GM20431 (cell line): Measurements from ENCODE around the gene COX19.

Source experiments
- in situ Hi-C: fragments of 300-500 bp; cut with MseI, MboI; formaldehyde crosslinking; loops from one replicate; pipeline ENCODE4 v1.15.0; 2020; ENCODE audit warnings: low sequenced_read_pairs; ENCODE audit not compliant: unreplicated experiment

Gene COX19, protein sequence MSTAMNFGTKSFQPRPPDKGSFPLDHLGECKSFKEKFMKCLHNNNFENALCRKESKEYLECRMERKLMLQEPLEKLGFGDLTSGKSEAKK

DNA sequence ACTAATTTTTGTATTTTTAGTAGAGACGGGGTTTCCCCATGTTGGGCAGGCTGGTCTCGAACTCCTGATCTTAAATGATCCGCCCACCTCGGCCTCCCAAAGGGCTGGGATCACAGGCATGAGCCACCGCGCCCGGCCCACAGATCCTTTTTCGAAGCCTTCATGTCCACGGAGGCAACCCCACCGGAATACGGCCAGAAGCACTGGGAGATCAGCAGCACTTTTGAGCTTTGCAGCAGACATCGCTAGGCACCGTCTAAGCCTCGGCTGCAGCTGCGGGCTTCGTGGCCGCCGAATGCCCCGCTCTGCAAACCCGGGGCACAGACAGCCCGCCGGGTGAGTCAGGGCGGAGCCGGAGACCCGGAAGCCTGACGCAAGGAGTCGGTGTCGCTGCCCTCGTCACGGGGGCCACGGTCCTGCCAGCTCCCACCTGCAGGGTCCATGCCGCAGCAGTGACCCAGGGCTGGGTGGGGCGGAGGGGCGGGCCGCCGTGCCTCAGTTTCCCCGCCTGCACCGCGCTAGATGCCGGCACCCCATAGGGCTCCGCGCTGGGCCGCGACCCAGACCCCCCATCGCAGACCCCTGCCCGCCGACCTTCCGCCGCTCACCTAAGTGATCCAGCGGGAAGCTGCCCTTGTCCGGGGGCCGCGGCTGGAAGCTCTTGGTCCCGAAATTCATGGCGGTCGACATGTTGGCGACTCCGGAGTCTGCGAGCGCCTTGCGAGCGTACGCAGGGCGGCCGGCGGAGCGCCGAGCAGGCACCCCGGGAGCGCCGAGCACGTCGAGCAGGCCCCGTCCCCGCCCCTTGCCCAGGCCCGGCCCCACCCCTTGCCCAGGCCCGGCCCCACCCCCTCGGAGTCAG lies at the start of gene COX19:
TSS of gene COX19 (minus strand) at position 730 of the 862 bp plus-strand sequence. CDS start at position 690, 40 bp downstream.
- in situ Hi-C loops = loop anchor here (25.0 kb wide), 1 partner anchor 187 kb away; the partner anchor contains the start of gene ZFAND2A

DNA sequence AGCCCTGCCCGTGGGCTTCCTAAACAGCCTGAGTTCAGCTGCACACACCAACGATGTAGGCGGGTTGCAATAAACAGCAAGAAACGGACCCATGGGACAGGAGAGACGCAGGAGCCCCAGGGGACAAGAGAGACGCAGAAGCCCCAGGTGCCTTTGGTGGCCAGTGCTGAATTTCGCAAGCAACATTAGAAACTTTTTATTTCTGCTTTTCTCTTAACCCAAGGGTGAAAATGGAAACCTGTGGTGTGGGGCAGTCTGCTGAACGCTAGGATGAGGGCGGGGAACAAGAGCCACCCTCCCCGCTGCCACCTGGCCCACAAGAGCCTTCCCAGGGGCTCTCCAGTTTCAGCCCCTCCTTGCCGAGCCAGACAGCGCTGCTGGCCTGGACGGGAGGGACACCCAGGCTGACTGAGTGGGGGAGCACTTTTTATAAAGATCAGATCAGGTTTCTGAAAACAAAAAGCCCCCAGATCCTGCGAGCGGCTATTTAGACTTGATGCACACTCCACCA lies 49.0 kb upstream of the COX19 start:
- in situ Hi-C loops = no loop called here

DNA sequence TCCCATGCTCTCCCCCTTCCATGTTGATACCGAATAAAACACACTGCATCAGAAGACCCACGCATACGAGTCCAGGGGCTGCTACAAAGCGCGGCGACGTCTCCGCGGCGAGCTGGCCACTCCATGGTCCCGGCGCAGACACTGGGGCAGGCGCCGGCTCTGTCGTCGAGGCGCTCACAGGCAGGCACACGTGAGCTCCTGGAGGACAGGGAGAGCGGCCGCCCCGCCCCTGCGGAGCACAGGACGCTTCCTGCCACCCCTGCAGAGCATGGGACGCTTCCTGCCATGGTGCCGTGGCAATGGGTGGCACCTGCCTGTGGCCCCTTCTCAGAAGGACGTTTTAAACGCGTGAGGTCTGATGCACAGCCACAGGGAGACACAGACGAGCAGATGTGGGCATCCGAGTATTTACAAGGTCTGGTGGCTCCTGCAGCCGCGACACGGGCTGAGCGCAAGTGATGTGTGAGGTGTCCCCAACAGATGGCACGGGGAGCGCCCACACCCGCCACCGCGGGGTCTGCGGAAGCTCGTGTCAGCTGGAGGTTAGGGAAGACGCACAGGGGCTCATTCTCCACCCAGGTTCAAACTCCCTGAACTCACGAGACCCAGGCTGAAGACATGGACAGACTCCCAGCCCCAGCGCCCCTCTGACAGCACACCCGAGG lies 47.6 kb upstream of the COX19 start:
- in situ Hi-C loops = no loop called here

DNA sequence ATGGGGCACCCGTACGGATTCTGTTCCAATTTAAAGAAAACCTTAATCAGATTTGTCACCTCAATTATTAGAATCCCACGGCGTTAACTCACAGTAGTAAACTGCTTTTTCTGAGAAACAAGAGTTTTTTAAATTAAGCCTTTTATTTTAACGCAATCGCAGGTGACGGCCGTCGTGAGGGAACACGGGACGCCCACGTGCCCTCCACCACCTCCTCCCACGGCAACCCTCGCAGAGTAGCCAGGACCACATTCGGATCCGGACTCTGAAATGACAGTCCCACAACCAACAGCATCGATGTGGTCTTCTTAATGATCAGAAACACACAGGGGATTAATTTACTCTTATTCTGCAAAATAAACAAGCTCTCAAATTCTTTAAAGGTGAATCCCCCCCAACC lies 47.0 kb upstream of the COX19 start:
- in situ Hi-C loops = no loop called here

DNA sequence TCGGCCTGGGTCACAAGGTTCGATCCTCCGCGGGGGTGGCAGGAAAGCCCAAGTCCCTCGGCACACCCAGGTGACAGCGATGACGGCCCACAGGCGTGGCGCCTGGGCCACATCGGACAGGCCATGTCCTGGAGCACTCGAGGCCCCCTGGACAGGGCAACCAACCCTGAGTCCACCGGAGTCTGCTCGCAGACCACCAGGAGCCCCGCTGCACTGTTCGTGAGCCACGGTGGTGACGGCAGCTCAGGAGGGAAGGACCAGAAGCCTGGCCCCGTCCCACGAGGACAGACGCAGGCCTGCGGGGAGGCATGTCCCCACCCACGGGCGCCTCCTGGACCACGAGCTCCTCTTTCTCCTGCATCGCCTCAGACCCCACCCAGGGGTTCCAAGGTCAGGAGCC lies 46.6 kb upstream of the COX19 start:
- in situ Hi-C loops = no loop called here

DNA sequence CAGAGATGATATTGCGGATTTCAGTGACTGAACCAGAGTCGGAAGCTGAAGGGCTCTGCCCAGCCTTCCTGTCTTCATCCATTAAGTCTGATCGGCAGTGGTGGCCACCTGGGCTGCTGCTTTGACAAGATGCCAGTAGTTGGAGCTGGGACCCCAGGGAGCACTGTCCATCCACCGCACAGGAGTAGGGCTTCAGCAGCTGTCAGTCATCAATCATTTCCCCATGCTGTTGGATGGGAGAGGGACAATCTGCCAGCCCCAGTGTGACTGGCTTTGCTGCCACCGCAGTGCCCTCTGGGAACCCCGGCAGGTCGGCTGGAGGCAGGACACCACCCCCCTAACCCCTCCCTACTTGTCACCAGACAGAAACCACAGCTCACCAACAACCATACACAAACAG lies 46.0 kb upstream of the COX19 start:
- in situ Hi-C loops = no loop called here

DNA sequence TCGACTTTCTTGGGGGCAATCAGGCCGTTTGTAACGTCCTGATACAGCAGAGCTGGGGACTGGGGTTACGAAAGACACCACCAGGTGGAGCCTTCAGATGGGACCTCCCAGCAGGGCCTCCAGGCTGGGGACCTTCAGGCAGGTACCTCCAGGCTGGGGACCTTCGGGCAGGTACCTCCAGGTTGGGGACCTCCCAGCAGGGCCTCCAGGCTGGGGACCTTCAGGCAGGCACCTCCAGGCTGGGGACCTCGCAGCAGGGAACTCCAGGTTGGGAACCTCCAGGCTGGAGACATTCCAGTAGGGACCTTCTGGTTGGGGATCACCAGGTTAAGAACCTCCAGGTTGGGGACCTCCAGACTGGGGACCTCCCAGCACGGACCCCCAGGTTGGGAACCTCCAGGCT lies 45.5 kb upstream of the COX19 start:
- in situ Hi-C loops = no loop called here

DNA sequence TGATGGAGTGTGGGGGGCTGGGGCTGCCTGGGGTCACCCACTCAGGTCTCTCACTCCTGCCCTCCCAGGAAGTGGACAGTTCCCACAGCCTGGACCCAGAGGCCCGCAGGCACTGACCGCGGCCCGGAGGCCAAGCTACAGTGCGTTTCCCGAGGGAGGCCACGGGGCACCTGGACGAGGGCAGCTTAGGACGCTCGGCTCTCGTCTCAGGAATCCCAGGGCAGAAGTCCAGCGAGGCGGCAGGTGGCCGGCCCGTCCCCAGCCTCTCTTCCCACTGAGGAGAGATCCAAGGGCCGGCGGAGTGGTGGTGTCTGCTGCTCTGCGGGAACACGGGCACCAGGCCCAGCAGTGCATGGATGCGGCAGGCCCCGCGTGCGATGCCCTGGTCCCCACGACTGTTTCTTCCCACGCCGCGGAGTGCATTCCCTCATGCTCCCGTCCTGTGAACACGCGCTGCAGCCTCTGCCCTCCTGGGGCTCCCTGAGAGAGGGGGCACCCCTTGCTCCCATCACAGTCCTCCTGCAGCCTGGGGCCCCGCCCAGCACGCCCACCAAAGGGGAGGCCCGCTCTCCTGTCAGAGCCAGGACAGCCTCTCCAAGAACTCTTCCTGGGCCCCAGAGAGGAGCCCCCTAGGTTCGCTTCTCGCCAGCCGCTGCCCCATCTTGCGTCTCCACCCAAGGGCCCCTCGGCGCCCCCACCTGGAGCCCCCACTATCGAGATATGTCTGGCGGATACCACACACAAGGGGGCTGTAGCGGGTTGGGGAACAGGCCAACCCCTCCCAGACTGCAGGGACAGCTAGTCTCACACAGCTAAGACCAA lies 44.7 kb upstream of the COX19 start:
- in situ Hi-C loops = no loop called here

DNA sequence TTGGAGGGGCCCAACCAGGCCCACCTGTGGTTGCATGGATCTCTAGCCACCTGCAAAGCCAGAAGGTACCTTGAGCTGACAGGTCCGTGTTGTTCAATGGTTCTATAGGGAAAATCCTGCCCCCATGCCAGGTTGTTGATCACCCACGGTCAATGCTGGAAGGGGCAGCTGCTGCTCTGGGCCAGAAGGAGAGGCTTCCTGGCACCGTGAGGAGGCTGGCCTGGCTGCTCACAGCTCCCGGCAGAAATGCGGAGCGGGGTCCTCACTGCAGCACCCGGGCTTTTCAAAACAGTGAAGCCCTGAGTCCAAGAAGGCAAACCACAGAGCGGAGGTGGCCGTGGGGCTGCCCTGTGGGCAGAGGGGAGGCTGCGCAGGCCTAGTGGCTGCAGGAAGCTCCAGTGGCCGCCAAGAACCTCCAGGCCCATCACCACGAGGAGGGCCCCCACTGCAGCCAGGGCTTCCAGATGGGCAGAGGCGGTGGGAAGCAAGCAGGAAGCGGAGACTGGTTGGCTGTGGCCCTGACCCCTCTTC lies 44.0 kb upstream of the COX19 start:
- in situ Hi-C loops = no loop called here

DNA sequence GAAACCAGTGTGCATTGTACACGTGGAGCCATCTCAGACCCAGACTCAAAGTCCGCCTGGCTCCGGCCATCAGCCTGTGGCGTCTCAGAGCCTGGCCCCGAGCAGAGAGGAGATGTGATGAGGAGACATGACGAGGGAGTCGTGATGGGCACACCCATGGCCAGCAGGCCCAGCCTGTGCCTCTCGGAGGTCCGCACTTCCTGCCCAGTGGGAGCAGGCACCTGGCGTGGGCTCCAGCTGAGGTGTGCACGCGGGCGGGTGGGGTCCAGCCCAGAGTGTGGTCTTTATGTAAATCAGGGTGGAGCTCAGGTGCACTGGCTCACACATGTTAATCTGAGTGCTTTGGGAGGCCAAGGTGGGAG lies 43.0 kb upstream of the COX19 start:
- in situ Hi-C loops = no loop called here

DNA sequence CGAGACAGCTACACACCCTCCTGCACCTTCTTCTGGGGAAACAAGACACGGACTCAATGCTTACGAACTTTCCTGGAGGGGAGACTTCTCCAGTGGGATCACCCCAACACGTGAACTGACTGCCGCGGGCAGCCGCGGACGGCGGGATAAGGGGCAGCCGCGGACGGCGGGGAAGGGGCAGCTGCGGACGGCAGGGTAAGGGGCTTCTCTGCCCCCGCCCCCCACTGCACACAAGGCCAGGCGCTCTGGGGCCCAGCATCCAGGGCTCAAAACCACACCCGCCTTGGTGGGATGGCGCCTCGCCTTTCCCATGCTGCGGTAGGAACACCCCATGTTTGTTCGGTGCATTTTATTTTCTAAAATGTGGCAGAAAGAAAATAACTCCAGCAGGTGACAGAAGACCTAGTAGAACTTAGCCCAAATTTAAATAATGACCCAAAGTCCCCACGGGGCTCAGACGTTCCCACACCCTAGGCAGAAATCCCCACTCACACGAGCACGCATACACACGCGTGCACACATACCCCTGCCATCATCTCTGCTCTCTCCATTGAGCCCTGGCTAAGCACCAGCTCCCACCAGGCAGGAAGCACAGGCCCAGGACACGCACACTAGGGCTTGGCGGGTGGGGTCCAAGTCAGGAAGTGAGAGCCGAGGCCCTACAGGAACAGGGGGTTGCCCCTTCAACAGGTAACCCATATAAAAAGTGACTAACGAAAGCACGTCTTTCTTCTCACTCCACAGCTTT lies 42.4 kb upstream of the COX19 start:
- in situ Hi-C loops = no loop called here

DNA sequence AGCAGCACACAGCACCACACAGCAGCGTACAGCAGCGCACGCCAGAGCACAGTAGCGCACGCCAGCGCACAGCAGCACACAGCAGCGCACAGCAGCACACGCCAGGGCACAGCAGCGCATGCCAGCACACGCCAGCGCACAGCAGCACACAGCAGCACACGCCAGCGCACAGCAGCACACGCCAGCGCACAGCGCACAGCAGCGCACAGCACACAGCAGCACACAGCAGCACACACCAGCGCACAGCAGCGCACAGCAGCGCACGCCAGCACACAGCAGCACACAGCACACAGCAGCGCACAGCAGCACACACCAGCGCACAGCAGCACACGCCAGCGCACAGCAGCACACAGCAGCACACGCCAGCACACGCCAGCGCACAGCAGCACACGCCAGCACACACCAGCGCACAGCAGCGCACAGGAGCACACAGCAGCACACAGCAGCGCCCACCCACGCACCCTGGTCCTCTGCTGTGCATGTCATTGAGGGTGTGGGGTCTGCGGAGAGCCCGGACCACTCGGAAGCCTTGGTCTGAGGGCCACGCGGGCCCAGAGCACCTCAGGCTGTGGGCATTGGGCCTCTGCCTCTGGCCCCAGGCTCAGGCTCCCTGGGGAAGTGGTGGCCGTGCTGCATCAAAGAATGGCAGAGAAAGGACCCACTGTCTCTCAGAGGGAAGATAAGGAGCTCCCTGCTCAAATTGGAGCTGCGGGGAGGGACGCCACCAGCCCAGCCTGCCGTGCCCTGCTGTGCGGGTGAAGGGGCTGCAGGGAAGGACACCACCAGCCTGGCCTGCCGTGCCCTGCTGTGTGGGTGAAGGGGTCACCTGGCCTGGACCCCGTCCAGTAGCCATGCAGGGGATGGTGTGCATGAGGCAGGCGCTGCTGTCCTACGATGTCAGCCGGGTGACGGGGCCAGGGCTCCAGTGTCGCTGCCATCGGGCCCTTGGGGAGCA lies 41.5 kb upstream of the COX19 start:
- in situ Hi-C loops = no loop called here

DNA sequence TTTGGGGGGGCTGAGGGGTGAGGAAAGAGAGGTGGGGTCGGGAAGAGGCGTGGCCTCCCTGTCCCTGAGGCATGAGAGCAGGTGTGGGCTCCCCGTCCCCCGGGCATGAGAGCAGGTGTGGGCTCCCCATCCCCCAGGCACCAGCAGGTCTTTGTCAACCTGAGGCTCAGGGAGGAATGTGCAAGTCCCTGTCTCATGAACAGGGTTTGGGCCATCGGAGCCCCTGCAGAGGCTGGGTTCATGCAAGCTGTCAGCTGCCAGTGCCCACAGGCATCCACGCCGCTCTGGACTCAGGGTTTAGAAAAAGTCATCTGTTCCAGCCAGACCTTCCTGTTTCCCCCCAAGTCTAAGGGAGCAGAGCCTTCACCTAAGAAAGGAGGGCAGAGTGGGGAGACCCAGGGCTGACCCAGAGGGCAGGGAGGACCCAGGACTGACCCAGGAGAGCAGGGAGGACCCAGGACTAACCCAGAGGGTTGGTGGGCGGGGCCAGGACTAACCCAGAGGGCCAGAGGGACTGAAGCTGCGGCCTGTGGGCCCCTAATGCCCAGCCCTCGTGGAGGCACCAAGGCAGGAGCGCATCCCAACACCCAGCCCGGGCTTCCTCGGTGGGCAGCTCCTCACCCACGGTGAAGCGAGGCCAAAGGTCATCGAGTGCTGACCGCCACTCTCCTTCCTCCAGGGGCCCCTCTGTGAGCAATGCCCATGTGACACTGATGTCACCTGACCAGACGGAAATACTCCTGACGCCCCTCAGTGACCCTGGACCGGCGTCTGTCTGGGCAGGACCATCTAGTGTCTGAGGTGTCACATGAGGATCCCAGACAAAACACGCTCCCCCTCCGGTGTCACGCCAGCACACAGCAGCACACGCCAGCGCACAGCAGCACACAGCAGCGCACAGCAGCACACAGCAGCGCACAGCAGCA lies 40.1 kb upstream of the COX19 start:
- in situ Hi-C loops = no loop called here

DNA sequence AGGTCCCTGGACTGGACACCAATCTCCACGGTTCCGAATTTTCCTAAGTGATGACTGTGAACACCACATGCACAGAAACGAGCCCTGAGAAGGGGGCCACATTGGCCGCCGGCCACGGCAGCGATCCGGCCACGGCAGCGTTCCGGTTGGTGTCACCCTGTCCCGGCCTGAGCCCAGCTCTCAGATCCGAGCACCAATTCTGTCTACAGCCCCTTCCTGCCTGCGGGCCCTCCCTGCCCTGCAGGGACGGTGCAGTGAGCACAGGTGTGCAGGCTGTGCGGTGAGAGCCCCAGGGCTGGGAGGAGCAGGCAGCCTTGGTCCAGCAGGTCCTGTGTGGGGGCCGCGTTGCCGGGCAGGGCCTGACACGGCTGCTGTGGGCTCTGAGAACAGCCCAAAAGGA lies 39.3 kb upstream of the COX19 start:
- in situ Hi-C loops = no loop called here

DNA sequence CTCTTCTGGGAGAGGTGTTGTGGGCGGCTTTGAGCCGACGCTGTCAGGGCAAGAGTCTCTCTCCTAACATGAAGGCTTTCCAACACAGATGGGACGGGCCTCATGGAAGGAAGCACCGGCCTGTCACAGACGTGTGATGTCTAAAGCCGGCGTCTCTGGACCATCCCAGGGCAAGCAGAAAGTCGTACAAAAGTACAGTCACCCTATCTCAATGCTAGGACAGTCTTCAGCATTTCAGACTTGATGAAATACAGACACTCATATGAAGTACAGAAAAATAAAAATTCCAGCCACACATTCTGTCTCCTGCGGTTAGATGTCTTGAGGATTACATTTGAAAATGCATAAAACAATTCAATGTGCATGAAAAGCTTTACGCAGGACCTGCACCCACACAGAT lies 38.2 kb upstream of the COX19 start:
- in situ Hi-C loops = no loop called here

DNA sequence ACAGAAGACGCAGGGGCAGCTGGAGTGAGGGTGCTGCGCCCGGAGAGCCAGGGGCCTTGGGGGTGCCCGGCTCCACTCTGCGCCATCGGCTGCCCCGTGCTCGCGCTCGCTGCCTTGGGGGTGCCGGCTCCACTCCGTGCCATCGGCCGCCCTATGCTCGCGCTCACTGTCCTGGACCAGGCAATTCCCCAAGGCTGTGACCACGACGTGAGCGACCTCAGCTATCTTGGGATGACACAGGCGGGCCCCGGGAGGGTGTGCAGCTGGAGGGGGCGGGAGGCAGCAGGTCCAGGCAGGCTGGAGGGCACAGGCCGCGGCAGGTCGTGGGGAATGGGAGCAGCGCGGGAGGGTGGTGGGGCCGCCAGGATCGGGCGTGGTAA lies 37.4 kb upstream of the COX19 start:
- in situ Hi-C loops = no loop called here

DNA sequence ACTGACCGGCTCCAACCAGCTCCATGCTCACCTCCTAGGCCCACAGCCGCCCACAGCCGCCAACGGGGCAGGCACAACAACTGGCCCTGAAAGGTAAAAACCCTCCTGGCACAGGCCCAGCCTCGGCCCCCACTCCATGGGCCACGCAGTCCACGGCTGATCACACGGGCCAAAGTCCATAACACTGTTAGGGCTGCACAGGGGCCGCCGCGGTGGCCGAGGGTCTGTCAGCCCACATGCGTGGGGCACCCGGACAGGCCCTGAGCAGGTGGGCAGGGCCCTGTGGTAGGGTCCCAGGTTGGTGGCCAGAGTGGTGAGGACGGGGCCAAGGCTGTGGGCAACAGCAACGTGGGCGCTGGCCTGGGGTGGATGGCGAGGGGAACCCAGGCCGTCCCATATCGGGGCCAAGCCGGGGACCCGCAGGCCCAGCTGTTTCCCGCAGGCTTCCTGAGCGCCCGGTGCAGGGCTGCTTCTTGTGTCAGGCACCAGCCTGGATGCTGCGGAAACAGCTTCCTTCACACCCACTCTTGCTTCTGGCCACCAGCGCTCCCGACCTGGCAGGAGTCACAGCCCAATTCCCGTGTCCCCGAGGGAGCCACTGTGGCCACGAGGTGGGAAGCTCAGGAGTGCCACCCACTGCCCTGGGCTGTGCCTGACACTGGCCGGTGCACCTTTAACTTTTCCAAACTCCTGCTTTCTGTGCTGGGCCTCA lies 36.8 kb upstream of the COX19 start:
- in situ Hi-C loops = no loop called here
